IMR-90 (cell line): Measurements from ENCODE around the gene NAT14. TPM values are rescaled to one million over a fixed set of nuclear protein-coding genes. Genes with fewer than 3 reads are reported as not detected.
"Not testable (repeated sequence)": the region's sequence is repeated elsewhere in the genome, so short reads cannot be mapped to it uniquely, and the experiment has no call there.

ENCODE experiments used
- ATAC-seq: fragments of 200-7000 bp; cut with Tn5 transposase; 2 replicates; pipeline ENCODE4 v1.9.1; 2020; ENCODE audit warnings: low read depth, mild to moderate bottlenecking, moderate library complexity
- BruUV-seq: library from RNA; stranded (reverse); fragments of 400-500 nt; replicated peaks from 2 replicates; lab custom pipeline; 2021; lab: Mats Ljungman, UMichigan
- CTCF ChIA-PET: fragments of 300-600 bp; formaldehyde crosslinking; extraction: SDS; loops from one replicate; lab custom pipeline; 2021; ENCODE audit warnings: antibody characterized with exemption; lab: Yijun Ruan, JAX
- POLR2A ChIA-PET: fragments of 300-600 bp; sonication (Branson Sonifier 250); formaldehyde crosslinking; loops from one replicate; lab custom pipeline; 2022; ENCODE audit warnings: antibody characterized with exemption; ENCODE audit not compliant: unreplicated experiment; lab: Charles Lee
- DNase-seq: peaks from one replicate; pipeline ENCODE4 v3.0.0; 2013
- H2AFZ ChIP-seq: replicated peaks from 2 replicates; pipeline ENCODE3; 2013; ENCODE audit warnings: low read length, mild to moderate bottlenecking; ENCODE audit not compliant: poor library complexity
- H2AK5ac ChIP-seq: 2 replicates; pipeline ENCODE4 v1.6.1; 2013; ENCODE audit warnings: low read depth, low read length, inconsistent platforms
- H2AK9ac ChIP-seq: replicated peaks from 2 replicates; pipeline ENCODE3; 2013; ENCODE audit warnings: mild to moderate bottlenecking, low read depth, low read length, moderate library complexity; ENCODE audit not compliant: poor library complexity
- H2BK120ac ChIP-seq: 2 replicates; pipeline ENCODE4 v1.6.1; 2013; ENCODE audit warnings: low read depth, low read length, inconsistent platforms
- H2BK15ac ChIP-seq: 3 replicates; pipeline ENCODE4 v1.6.1; 2013; ENCODE audit warnings: low read depth, low read length, inconsistent platforms
- H2BK20ac ChIP-seq: 2 replicates; pipeline ENCODE4 v1.6.1; 2013; ENCODE audit warnings: low read depth, mild to moderate bottlenecking, inconsistent platforms, low read length, moderate library complexity
- H2BK5ac ChIP-seq: 2 replicates; pipeline ENCODE4 v1.6.1; 2013; ENCODE audit warnings: mild to moderate bottlenecking, low read depth, low read length, inconsistent platforms; ENCODE audit not compliant: poor library complexity, severe bottlenecking
- H3K14ac ChIP-seq: replicated peaks from 2 replicates; pipeline ENCODE4 v1.6.1; 2013; ENCODE audit warnings: low read depth, low read length, inconsistent platforms
- H3K18ac ChIP-seq: 2 replicates; pipeline ENCODE4 v1.6.1; 2013; ENCODE audit warnings: low read depth, low read length, control low read depth
- H3K23ac ChIP-seq: 2 replicates; pipeline ENCODE4 v1.6.1; 2013; ENCODE audit warnings: low read depth, low read length, inconsistent platforms
- H3K27ac ChIP-seq: 2 replicates; pipeline ENCODE4 v1.5.1; 2013; ENCODE audit warnings: mild to moderate bottlenecking, control low read depth, low read length; ENCODE audit not compliant: insufficient read depth
- H3K27me3 ChIP-seq: 2 replicates; pipeline ENCODE4 v1.6.1; 2013; ENCODE audit warnings: low read length; ENCODE audit not compliant: control insufficient read depth, insufficient read depth
- H3K36me3 ChIP-seq: 2 replicates; pipeline ENCODE4 v1.6.1; 2013; ENCODE audit warnings: low read length, mixed read lengths; ENCODE audit not compliant: control insufficient read depth, insufficient read depth
- H3K4ac ChIP-seq: 2 replicates; pipeline ENCODE4 v1.6.1; 2013; ENCODE audit warnings: low read depth, low read length, inconsistent platforms
- H3K4me1 ChIP-seq: 2 replicates; pipeline ENCODE4 v1.6.1; 2013; ENCODE audit warnings: low read length, mixed read lengths; ENCODE audit not compliant: control insufficient read depth, insufficient read depth
- H3K4me2 ChIP-seq: 2 replicates; pipeline ENCODE4 v1.6.1; 2013; ENCODE audit warnings: low read depth, mild to moderate bottlenecking, control low read depth, low read length, moderate library complexity
- H3K4me3 ChIP-seq: 2 replicates; pipeline ENCODE4 v1.5.1; 2013; ENCODE audit warnings: low read depth, mild to moderate bottlenecking, control low read depth, low read length, moderate library complexity; ENCODE audit not compliant: insufficient read depth
- H3K56ac ChIP-seq: 2 replicates; pipeline ENCODE4 v1.6.1; 2013; ENCODE audit warnings: low read length, inconsistent platforms; ENCODE audit not compliant: insufficient read depth; ENCODE audit errors: extremely low read depth
- H3K79me1 ChIP-seq, 2 experiments: 2 replicates each; pipeline ENCODE4 v1.6.1; 2013; ENCODE audit warnings: low read length in 2 of 2, inconsistent platforms in 1 of 2, low read depth in 1 of 2
- H3K9ac ChIP-seq: 2 replicates; pipeline ENCODE4 v1.6.1; 2013; ENCODE audit warnings: low read depth, low read length, control low read depth
- H3K9me1 ChIP-seq: 2 replicates; pipeline ENCODE4 v1.6.1; 2013; ENCODE audit warnings: low read length, inconsistent platforms; ENCODE audit not compliant: insufficient read depth
- H3K9me3 ChIP-seq: 2 replicates; pipeline ENCODE4 v1.6.1; 2013; ENCODE audit warnings: low read length; ENCODE audit not compliant: control insufficient read depth, insufficient read depth
- H4K20me1 ChIP-seq: 2 replicates; pipeline ENCODE4 v1.6.1; 2013; ENCODE audit warnings: low read length, inconsistent platforms; ENCODE audit not compliant: insufficient read depth
- H4K5ac ChIP-seq: 2 replicates; pipeline ENCODE4 v1.6.1; 2013; ENCODE audit warnings: mild to moderate bottlenecking, low read depth, low read length, control low read depth
- H4K8ac ChIP-seq, 2 experiments: 2 replicates each; pipeline ENCODE4 v1.6.1; 2013; ENCODE audit warnings: low read depth in 2 of 2, low read length in 2 of 2, control low read depth in 1 of 2, inconsistent platforms in 1 of 2
- H4K91ac ChIP-seq: 2 replicates; pipeline ENCODE4 v1.6.1; 2013; ENCODE audit warnings: low read depth, low read length, inconsistent platforms; ENCODE audit not compliant: insufficient read depth
- WGBS, 2 experiments: methylation state at CpG; one replicate each; pipeline versions ENCODE4 v1.1.5 to v1.1.7; 2013; ENCODE audit warnings: missing lambda C conversion rate in 2 of 2; ENCODE audit not compliant: insufficient read length in 1 of 2; ENCODE audit errors: extremely low coverage in 2 of 2; 5-methylcytosine and 5-hydroxymethylcytosine counted together
- dilution Hi-C: fragments of 300-500 bp; cut with HindIII; formaldehyde crosslinking; loops from one replicate; pipeline ENCODE4 v1.14.3; 2018; ENCODE audit warnings: low sequenced_read_pairs; ENCODE audit not compliant: unreplicated experiment
- in situ Hi-C: fragments of 300-500 bp; cut with MboI; formaldehyde crosslinking; loops from 3 replicates; pipeline ENCODE4 v1.14.3; 2019; ENCODE audit warnings: low sequenced_read_pairs, inconsistent platforms, mixed read lengths
- intact Hi-C: fragments of 100-400 bp; cut with micrococcal nuclease; formaldehyde crosslinking; loops from 2 replicates; pipeline ENCODE4 v1.10.0; 2022
- polyA plus RNA-seq, 3 experiments: library from polyadenylated mRNA; depleted of rRNA; stranded (reverse); fragments of >200 nt; gene quantifications; 2 replicates each; pipeline ENCODE4 v1.2.3, GENCODE V29; 2012; ENCODE audit warnings: low replicate concordance in 1 of 3
- total RNA-seq: library from RNA; depleted of rRNA; stranded (reverse); fragments of >200 nt; gene quantifications from 2 replicates; pipeline ENCODE4 v1.2.3, GENCODE V29; 2012

NAT14 gene
- total and polyA plus RNA-seq, 2 of the 4 experiments (the other 2 are of a cell fraction) = 4.3 to 41.2 TPM

DNA sequence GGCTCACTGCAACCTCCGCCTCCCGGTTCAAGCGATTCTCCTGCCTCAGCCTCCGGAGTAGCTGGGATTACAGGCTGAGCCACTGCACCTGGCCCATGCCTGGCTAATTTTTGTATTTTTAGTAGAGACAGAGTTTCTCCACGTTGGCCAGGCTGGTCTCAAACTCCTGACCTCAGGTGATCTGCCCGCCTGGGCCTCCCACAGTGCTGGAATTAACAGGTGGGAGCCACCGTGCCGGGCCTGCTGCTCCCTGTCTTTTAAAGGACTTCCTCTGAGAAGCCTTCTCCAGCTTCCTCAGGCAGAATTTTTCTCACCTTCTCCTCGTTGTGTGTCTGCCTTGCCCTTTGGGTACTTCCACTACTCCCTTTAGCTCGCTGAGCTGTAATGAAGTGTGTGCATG lies 11.8 kb downstream of the NAT14 start:
- H3K56ac ChIP-seq, H3K4ac ChIP-seq, H3K14ac ChIP-seq, H2AFZ ChIP-seq, H4K91ac ChIP-seq, H4K8ac ChIP-seq, H3K9me1 ChIP-seq, H4K5ac ChIP-seq, H3K9me3 ChIP-seq, H3K9ac ChIP-seq, H2BK20ac ChIP-seq, H3K4me3 ChIP-seq, H3K18ac ChIP-seq, H3K27me3 ChIP-seq, H2BK15ac ChIP-seq, H2AK9ac ChIP-seq, dilution Hi-C loops, intact Hi-C loops, H2BK5ac ChIP-seq, H3K23ac ChIP-seq, H4K20me1 ChIP-seq, CTCF ChIA-PET, DNase-seq, ATAC-seq, BruUV-seq, H3K27ac ChIP-seq, H2AK5ac ChIP-seq, POLR2A ChIA-PET, H2BK120ac ChIP-seq, H3K4me2 ChIP-seq: not testable (repeated sequence)
- in situ Hi-C loops = loop anchor here (25.0 kb wide), 1 partner anchor 1035 kb away; the partner anchor contains the start of genes CDC42EP5 and LENG9
- H3K36me3 ChIP-seq = peaks cover 13% of the 10 kb centered on the region; the same call in 1 of the 2 replicates
- peaks cover 0 to 17% of the 10 kb centered on the region in 2 experiments for H3K79me1 ChIP-seq
- WGBS, 2 experiments = no CpG with 5 or more reads among the region's 10 CpGs
- peaks cover 16% of the 10 kb centered on the region for H3K4me1 ChIP-seq
